DMS 273 (cell line): Measurements from ENCODE around the gene MAEA.
A peak's percentile ranks its signal among the peaks of the same experiment; 100 is the strongest.
"Not testable (repeated sequence)": the region's sequence is repeated elsewhere in the genome, so short reads cannot be mapped to it uniquely, and the experiment has no call there.

ENCODE experiments used
- DNase-seq: peaks from one replicate; lab custom pipeline; 2025; ENCODE audit not compliant: unreplicated experiment; lab: John Stamatoyannopoulos, UW

Gene MAEA

DNA sequence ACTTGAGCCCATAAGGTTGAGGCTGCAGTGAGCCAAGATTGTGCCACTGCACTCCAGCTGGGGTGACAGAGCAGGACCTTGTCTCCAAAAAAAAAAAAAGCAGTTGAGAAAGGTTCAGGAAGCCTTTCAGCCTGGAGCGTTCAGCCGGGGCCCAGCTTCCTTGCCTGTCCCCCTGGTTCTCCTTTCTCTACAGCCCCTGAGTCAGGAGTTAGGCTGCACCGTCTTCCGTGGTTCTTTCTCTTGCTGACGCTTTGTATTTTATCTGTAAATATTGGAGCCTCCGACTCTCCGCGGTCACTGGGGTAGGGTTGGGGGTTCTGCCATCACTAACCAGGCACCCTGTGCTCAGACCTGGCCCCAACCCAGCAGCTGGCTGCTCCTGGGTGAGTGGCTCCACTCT lies 43.6 kb downstream of the MAEA start:
- no peak for DNase-seq

DNA sequence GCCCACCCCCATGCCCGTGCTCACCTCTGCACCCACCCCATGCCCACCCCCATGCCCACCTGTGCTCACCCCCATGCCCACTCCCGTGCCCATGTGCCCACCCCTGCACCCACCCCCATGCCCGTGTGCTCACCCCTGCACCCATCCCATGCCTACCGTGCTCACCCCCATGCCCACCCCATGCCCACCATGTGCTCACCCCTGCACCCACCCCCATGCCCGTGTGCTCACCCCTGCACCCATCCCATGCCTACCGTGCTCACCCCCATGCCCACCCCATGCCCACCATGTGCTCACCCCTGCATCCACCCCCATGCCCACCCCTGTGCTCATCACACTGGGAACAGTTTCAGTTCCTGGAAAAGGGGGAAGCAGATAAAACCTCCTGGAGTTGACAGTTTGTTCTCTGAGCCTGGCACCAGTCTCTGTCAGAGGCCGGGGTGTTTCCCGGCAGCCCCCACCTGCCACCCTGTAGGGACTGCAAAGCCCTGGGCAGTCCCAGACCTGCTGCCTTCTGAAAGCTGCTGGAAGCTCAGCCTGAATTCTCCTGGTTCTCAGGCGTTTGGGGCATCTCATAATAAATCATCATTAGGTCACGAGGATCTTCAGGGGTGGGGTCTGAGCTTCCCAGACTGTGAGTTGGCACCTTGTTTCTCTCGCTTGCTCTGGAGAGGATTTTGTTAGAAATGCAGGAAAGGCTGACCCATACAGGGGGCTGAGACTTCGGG lies 44.3 kb downstream of the MAEA start:
- not testable (repeated sequence) for DNase-seq

DNA sequence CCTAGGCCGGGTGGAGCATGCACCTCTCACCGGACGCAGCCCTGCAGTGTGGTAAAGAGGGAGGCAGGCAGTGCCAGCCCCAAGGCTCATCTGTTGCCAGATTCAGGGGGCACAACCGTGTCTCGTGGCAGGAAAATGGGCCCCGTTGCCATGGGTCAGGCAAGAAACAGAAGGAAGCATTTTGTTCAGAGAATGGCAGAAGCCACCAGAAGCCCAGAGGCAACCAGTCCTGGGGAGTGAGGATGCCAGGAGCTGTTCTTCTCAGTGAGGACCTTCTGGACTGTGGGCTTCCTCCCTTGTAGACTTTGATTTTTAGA lies 44.8 kb downstream of the MAEA start:
- no peak for DNase-seq

DNA sequence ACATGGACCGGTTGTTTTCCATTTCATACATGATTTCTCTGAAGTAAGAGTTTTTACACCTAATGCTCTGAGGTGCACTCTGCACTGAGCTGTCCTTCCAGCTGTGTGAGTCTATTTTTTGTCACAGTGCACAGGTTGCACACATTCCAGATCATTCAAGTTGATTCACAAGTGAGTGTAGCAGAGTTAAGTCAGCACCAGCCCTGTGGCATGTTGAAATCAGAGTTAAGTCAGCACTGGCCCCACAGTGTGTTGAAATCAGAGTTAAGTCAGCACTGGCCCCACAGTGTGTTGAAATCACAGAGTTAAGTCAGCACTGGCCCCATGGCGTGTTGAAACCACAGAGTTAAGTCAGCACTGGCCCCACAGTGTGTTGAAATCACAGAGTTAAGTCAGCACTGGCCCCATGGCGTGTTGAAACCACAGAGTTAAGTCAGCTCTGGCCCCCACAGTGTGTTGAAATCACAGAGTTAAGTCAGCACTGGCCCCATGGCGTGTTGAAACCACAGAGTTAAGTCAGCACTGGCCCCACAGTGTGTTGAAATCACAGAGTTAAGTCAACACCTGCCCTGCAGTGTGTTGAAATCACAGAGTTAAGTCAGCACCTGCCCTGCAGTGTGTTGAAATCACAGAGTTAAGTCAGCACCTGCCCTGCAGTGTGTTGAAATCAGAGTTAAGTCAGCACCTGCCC lies 45.6 kb downstream of the MAEA start:
- not testable (repeated sequence) for DNase-seq

DNA sequence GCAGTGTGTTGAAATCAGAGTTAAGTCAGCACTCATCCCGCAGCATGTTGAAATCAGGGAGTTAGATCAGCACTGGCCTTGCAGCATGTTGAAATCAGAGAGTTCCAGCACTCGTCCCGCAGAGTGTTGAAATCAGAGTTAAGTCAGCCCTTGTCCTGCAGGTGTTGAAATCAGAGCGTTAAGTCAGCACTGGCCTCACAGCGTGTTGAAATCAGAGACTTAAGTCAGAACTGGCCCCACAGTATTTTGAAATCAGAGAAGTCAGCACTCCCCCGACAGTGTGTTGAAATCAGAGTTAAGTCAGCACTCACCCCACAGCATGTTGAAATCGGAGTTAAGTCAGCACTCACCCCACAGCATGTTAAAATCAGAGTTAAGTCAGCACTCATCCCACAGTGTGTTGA lies 46.4 kb downstream of the MAEA start:
- DNase-seq: no peak

DNA sequence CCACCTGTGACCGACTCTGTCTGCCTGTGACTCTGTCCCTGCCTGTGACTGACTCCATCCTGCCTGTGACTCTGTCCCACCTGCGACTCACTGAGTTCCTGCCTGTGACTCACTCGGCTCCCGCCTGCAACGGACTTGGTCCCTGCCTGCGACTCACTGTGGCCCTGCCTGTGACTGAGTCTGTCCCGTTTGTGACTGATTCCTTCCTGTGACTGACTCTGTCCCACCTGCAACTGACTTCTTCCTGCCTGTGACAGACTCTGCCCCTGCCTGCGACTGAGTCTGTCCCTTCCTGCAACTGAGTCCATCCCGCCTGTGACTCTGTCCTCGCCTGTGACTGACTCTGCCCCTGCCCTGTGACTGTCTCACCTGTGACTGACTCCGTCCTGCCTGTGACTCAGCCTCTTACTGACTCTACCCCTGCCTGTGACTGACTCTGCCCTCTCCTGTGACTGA lies 47.7 kb downstream of the MAEA start:
- DNase-seq: no peak

DNA sequence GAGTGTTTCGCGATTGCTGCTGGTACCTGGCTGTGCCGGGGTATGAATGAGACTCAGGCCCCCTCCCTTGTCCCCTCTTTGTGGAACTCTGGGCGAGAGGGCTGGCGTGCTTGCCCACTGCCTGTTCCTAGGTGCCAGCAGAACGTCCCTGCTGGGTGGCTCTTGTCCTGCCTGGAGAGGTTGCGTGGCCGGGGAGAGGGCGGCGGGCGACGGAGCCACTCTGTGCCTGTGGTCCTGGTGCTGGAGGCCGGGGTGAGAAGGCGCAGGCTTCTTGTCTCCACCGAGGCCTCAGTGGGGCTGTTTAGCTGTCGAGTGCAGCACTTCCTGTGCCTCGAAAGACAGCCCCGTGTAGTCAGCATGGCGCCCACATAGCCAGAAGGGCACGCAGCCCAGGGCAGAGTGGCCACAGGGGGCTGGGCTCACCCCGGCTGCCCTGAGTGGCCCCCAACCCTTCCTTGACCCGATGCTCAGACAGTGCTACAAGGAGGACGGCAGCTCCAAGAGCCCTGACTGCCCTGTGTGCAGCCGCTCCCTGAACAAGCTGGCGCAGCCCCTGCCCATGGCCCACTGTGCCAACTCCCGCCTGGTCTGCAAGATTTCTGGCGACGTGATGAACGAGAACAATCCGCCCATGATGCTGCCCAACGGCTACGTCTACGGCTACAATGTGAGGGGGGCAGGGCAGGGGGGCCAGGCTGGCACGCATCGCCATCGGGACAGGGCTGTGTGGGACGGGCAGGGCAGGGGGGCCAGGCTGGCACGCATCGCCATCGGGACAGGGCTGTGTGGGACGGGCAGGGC lies 48.5 kb downstream of the MAEA start:
- DNase-seq: no peak

DNA sequence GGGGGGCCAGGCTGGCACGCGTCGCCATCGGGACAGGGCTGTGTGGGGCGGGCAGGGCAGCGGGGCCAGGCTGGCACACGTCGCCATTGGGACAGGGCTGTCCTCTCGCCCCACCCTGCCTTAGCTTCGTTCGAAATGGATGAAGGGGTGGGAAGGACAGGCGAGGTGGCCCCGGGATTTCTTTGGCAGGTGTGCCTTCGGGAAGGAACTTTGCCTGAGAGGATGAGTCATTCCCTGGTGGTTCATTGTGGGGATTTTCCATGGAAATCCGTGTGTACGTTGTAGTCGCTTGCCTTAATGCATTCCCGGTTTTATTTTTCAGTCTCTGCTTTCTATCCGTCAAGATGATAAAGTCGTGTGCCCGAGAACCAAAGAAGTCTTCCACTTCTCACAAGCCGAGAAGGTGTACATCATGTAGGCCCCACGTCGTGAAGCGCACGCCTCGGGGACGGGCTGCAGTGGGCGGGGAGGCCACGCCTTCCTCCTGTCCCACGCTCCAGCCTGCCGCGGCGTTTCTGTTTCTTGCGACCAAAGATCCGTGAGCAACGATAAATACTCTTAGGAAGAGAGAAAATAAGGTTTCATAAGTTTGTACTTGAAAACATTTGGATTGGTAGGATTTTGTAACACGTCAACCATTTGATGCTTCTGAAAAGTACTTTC lies 49.2 kb downstream of the MAEA start:
- DNase-seq: no peak

DNA sequence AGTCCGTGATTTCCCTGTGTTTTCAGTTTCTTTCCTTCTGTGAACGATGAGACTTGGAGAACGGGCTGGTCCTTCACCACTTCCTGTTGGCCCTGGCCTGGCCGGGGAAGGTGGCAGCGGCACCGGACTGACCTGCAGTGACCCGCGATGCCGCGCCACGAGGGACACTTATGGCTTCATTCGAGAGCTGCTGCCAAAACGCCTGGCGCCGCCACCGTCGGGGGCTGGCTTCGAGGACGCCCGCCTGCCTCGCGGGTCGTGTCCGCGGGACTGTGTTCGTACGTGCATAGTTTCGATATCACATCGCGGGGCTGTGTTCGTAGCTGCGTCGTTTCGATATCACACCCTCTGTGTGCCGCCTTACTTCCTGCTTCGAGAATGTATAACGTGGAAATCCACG lies 49.8 kb downstream of the MAEA start:
- DNase-seq: no peak

DNA sequence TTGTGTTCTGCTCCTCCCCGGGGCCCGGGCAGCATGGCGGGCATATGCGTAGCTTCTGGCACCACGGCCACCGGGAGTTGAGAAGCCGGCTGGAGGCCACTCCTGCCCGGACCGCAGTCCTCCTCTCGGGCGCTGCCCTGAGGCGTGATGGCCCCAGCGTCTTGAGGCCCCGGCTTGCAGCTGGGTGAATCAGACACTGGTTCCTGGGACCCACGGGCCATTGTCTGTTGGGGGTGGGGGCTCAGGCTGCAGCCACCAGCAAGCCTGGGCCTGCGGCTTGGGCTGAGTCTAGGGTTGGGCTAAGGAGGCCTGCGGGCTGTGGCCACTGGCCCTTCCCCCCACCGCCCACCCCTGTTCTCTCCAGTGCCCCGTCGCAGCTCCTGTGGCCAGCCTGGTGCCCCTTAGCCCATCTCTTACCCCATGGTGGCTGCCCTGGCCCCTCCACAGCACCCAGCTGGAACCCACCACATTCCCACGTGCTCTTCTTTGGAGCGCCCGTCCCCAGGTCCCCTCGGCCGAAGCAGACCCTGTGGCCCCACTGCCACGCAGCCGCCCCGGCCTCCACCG lies 50.6 kb downstream of the MAEA start:
- DNase-seq: no peak

DNA sequence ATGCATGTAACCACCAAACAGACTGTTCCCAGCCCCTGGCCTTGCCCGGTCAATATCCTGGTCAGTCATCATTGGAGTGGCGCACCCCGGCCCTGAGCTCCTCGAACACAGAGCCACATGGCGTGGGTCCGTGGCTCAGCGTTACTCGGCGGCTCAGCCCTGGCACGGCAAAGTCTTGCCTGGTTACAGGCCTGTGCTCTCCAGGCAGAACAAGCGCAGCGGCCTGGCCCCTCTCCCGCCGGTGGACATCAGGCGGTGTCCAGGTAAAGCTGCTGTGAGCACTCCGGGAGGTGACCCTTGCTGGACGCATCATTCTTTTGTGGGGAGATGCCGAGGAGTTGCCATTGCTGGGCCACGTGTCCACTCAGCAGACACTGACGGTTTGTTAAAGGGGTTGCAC lies 51.2 kb downstream of the MAEA start:
- DNase-seq: no peak

DNA sequence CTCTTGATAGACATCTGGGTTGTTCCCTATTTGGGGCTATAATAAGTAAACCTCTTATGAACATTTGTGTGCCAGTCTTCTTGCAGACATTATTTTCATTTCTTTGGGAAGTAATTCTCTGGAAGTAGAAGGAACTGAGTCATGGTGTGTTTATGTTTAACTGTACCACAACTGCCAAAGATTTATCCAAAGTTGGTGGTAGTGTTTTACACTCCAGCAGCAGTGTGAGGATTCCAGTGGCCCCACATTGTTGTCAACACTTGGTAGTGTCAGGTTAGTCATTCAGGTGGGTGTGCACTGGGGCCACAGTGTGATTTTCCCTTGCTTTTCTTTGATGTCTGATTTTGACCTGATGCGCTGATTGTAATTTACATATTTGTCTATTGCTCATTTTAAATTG lies 52.3 kb downstream of the MAEA start:
- DNase-seq: no peak

DNA sequence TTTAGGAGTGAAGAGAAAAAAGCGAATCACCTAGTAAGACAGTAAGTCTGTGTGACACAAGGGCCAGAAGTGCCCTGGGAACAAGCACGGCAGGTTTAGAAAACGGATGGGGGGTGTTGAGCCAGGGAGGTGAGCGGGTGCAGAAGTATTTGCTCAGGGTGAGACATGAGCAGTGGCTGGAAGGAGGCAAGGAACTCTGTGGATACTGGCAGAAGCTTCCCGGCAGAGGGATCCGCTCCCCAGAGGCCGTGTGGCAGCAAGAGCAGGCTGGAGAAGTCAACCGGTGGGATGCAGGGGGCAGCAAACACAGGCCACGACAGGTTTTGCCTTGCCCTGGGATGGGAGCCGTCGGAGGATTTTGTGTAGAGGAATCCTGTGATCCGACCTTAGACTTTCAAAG lies 55.0 kb downstream of the MAEA start:
- DNase-seq: no peak

DNA sequence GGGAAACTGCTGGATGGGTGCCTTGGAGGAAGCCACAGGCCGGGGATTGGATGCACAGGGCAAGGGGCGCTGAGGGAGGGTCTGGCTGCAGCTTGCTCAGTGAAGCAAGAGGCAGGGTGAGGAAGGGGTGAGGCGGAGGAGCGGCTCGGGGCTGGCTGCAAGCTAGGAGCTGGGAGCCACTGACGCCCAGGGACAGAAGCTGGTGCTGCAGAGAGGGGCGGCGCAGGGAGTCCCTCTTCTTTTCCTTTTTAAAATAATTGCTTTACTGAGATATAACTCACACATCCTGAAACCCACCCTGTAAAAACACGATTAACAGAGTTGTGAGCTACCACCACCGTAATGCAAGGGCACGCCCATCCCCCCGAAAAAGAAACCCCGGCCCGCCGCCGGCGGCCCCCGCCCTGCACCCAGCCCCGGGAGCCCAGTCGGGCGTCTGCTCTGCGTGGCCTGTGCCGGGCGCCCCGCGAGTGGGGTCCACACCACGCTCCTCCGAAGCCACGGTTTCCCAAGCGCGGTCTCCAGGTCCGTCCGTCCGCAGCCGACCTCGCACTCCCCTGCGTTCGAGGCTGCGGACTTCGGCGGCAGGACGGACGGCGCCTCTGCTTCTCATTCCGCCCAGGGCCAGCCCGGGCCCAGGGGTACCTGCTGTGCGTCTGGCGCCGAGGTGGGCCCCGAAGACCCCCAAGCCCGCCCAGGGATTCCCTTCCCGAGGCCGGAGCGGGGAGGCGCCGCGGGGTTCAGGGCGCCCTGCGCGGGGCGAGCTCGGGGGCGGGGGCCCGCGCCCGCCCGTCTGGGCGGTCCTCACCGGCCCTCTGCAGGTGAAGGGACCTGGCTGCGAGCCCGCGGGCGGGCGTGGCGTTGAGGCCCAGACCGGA lies 56.5 kb downstream of the MAEA start:
- peak; percentile 57 for DNase-seq

DNA sequence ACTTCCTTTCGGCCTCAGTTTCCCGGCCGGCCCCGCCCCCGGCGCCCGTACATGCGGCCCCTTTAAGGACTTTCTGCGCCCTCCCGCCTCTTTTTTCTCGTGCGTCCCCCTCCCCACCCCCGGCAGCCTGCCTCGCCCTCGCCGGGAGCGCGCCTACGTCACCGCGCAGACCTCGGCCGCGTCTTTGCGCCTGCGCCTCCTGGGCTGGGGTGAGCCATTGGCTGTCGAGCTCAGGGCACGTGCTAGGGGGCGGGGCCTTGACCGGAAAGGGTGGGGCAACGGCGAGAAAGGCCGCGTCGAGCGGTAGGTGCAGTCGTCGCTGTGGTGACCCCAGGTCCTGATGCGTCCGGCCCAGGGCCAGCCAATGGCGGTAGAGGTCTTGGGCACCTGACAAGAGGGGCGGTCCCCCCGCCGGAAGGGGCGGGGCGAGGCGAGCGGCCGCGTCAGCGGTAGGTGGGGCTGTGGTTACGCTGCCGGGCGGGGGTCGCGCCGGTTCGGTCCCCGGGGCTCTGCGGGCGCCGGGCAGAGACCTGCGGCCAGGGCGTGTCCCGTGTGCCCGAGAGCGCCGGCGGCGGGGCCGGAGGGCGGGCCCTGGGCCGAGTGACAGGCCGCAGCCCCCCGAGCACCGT lies 57.2 kb downstream of the MAEA start, which contains the start of gene UVSSA:
Gene UVSSA (plus strand): TSS at position 428 of the 629 bp plus-strand sequence. CDS start 884 bp downstream, outside the sequence.
- DNase-seq: peak; percentile 98

DNA sequence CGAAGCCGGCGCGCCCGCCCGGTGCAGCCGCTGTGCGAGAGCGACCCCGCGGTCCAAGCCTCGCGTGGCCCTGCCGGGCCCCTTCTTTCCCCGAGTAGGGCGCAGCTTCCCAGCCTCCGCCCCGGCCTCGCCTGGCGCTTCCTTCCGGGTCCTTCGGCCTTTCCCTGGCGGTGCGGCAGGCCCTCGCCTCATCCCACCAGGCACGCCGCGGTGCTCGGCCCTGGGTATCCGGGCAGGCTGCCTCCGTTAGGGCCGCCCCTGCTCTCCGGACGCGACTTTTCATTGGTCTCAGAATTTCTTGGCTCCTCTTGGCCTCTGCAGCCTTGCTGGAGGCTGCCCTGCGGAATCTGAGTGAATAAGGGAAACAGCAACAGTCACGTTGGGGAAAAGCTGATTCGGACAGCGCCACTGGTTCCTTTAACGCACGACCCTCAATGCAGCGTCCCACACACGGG lies 57.7 kb downstream of the MAEA start:
- peak; percentile 78 for DNase-seq

DNA sequence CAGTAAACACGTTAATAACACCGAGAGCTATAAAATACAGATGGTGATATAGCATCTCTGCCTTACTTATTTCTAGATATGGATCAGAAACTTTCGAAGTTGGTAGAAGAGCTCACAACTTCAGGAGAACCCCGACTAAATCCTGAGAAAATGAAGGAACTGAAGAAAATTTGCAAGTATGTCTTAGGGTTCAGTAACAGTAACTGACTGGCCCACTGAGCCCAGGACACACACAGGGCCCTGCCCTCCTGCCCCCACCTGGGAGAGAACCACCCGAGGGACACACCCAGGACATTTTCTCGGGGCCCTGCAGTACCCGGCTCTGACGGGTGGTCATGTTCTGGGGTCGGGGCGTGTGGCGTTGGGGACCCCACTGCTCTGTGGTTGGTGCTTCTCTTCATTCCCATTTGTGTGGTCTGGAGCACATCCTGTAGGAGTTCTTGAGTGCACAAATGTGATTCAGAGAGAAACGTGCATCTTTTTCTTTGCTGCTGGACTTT lies 58.4 kb downstream of the MAEA start:
- DNase-seq: no peak

DNA sequence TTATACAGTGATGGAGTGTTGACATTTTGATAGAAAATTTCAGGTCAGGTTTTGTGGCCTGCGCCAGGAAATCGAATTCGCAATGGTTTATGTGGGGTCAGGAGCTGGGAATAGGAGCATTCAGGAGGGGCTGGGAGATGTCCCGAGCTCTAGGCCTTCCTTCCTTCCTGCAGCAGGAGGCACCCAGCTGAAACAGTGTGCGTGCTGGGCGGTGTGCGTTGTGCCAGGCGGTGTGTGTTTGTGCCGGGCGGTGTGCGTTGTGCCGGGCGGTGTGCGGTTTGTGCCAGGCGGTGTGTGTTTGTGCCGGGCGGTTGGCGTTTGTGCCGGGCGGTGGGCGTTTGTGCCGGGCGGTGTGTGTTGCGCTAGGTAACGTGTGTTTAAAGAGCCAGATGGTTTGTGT lies 59.1 kb downstream of the MAEA start:
- no peak for DNase-seq
